HEK293 (cell line): ENCODE data around the gene SCRT2.

ENCODE experiments used
- CTCF ChIA-PET: fragments of 350-600 bp; formaldehyde crosslinking; extraction: SDS; loops from one replicate; lab custom pipeline; 2021; ENCODE audit warnings: antibody characterized with exemption; lab: Yijun Ruan, JAX
- POLR2A ChIA-PET: fragments of 300-600 bp; formaldehyde crosslinking; extraction: SDS; loops from one replicate; lab custom pipeline; 2020; ENCODE audit warnings: antibody characterized with exemption, inconsistent platforms; lab: Yijun Ruan, JAX
- H3K27ac ChIP-seq: fragments of 200-500 bp; sonication (Bioruptor generic); 2 replicates; pipeline ENCODE4 v1.5.1; 2014; ENCODE audit warnings: low read depth, low read length, control low read depth, inconsistent platforms; ENCODE audit errors: extremely low read depth
- H3K36me3 ChIP-seq, 2 experiments: fragments of 200-500 bp in 1 of 2; sonication (Bioruptor generic) in 1 of 2; 1 replicate in 1 of 2; 2 replicates in 1 of 2; pipeline ENCODE4 v1.5.1; 2014 to 2017; ENCODE audit warnings: inconsistent platforms in 2 of 2, low read length in 2 of 2; ENCODE audit not compliant: control insufficient read depth in 2 of 2, insufficient read depth in 1 of 2
- H3K4me1 ChIP-seq: fragments of 200-500 bp; sonication (Bioruptor generic); 2 replicates; pipeline ENCODE4 v1.5.1; 2014; ENCODE audit warnings: mild to moderate bottlenecking, low read length, inconsistent platforms; ENCODE audit not compliant: control insufficient read depth, insufficient read depth
- H3K4me3 ChIP-seq: 2 replicates; pipeline ENCODE4 v1.5.1; 2011; ENCODE audit warnings: low read depth, mild to moderate bottlenecking, control low read depth, low read length, moderate library complexity
- H3K9me3 ChIP-seq: fragments of 200-500 bp; sonication (Bioruptor generic); 2 replicates; pipeline ENCODE4 v1.5.1; 2014; ENCODE audit warnings: low read depth, low read length, inconsistent platforms; ENCODE audit not compliant: control insufficient read depth, insufficient read depth
- EGR2 ChIP-seq: fragments of 450-650 bp; formaldehyde crosslinking; IDR thresholded peaks from 2 replicates; pipeline ENCODE4 v1.5.1; 2016; ENCODE audit warnings: low read depth, missing biosample characterization, missing genetic modification characterization
- GLIS1 ChIP-seq: fragments of 450-650 bp; formaldehyde crosslinking; IDR thresholded peaks from 2 replicates; pipeline ENCODE4 v1.5.1; 2016; ENCODE audit warnings: missing biosample characterization, missing genetic modification characterization
- GLIS2 ChIP-seq: fragments of 450-650 bp; formaldehyde crosslinking; IDR thresholded peaks from 2 replicates; pipeline ENCODE4 v1.5.1; 2016; ENCODE audit warnings: missing biosample characterization, missing genetic modification characterization
- OSR2 ChIP-seq: fragments of 450-650 bp; formaldehyde crosslinking; IDR thresholded peaks from 2 replicates; pipeline ENCODE4 v1.5.1; 2016; ENCODE audit warnings: missing biosample characterization, missing genetic modification characterization
- YY1 ChIP-seq: fragments of 450-650 bp; formaldehyde crosslinking; IDR thresholded peaks from 2 replicates; pipeline ENCODE4 v1.5.1; 2018; ENCODE audit warnings: missing biosample characterization, missing genetic modification characterization
- ZFHX2 ChIP-seq: fragments of 450-650 bp; formaldehyde crosslinking; conservative IDR thresholded peaks from 2 replicates; pipeline ENCODE4 v1.5.1; 2016; ENCODE audit warnings: missing biosample characterization, missing genetic modification characterization
- ZIC2 ChIP-seq: fragments of 450-650 bp; formaldehyde crosslinking; IDR thresholded peaks from 2 replicates; pipeline ENCODE4 v1.5.1; 2016; ENCODE audit warnings: missing biosample characterization, missing genetic modification characterization
- ZNF112 ChIP-seq: fragments of 450-650 bp; formaldehyde crosslinking; IDR thresholded peaks from 2 replicates; pipeline ENCODE4 v1.5.0; 2017; ENCODE audit warnings: missing biosample characterization, missing genetic modification characterization
- ZNF223 ChIP-seq: fragments of 450-650 bp; formaldehyde crosslinking; IDR thresholded peaks from 2 replicates; pipeline ENCODE4 v1.5.1; 2016; ENCODE audit warnings: missing biosample characterization, missing genetic modification characterization
- ZNF266 ChIP-seq: fragments of 450-650 bp; formaldehyde crosslinking; IDR thresholded peaks from 2 replicates; pipeline ENCODE4 v1.5.1; 2016; ENCODE audit warnings: missing biosample characterization, missing genetic modification characterization, low read depth
- ZNF426 ChIP-seq: fragments of 450-650 bp; formaldehyde crosslinking; IDR thresholded peaks from 2 replicates; pipeline ENCODE4 v1.5.1; 2017; ENCODE audit warnings: missing biosample characterization, missing genetic modification characterization, mild to moderate bottlenecking, inconsistent platforms, moderate library complexity
- ZNF514 ChIP-seq: fragments of 450-650 bp; formaldehyde crosslinking; IDR thresholded peaks from 2 replicates; pipeline ENCODE4 v1.5.1; 2016; ENCODE audit warnings: missing biosample characterization, missing genetic modification characterization
- ZNF549 ChIP-seq: fragments of 450-650 bp; IDR thresholded peaks from 2 replicates; pipeline ENCODE4 v1.5.1; 2018; ENCODE audit warnings: missing biosample characterization, missing genetic modification characterization, mild to moderate bottlenecking, inconsistent platforms, moderate library complexity
- ZNF555 ChIP-seq: fragments of 450-650 bp; formaldehyde crosslinking; conservative IDR thresholded peaks from 2 replicates; pipeline ENCODE4 v1.5.1; 2017; ENCODE audit warnings: missing biosample characterization, mild to moderate bottlenecking, missing genetic modification characterization, inconsistent platforms
- ZNF596 ChIP-seq: fragments of 450-650 bp; IDR thresholded peaks from 2 replicates; pipeline ENCODE4 v1.5.0; 2018; ENCODE audit warnings: missing biosample characterization, mild to moderate bottlenecking, missing genetic modification characterization, moderate library complexity
- ZNF610 ChIP-seq: fragments of 450-650 bp; formaldehyde crosslinking; IDR thresholded peaks from 2 replicates; pipeline ENCODE4 v1.5.1; 2016; ENCODE audit warnings: missing biosample characterization, missing genetic modification characterization, borderline replicate concordance
- ZNF624 ChIP-seq: fragments of 450-650 bp; formaldehyde crosslinking; IDR thresholded peaks from 2 replicates; pipeline ENCODE4 v1.5.1; 2017; ENCODE audit warnings: missing biosample characterization, missing genetic modification characterization
- ZNF664 ChIP-seq: fragments of 450-650 bp; formaldehyde crosslinking; IDR thresholded peaks from 2 replicates; pipeline ENCODE4 v1.5.1; 2016; ENCODE audit warnings: missing biosample characterization, missing genetic modification characterization
- ZNF747 ChIP-seq: fragments of 450-650 bp; formaldehyde crosslinking; IDR thresholded peaks from 2 replicates; pipeline ENCODE4 v1.5.1; 2016; ENCODE audit warnings: missing biosample characterization, missing genetic modification characterization
- ZSCAN30 ChIP-seq: fragments of 450-650 bp; IDR thresholded peaks from 2 replicates; pipeline ENCODE4 v1.5.1; 2018; ENCODE audit warnings: missing biosample characterization, mild to moderate bottlenecking, missing genetic modification characterization, moderate library complexity
- TF ChIP-seq, protein P1 (sequence below): fragments of 450-650 bp; formaldehyde crosslinking; IDR thresholded peaks from 2 replicates; pipeline ENCODE4 v1.5.1; 2016; ENCODE audit warnings: missing biosample characterization, missing genetic modification characterization
- TF ChIP-seq, protein P2 (sequence below): fragments of 450-650 bp; formaldehyde crosslinking; IDR thresholded peaks from 2 replicates; pipeline ENCODE4 v1.5.1; 2017; ENCODE audit warnings: missing biosample characterization, missing genetic modification characterization
- TF ChIP-seq, protein P3 (sequence below): fragments of 450-650 bp; formaldehyde crosslinking; IDR thresholded peaks from 2 replicates; pipeline ENCODE4 v1.5.1; 2017; ENCODE audit warnings: missing biosample characterization, missing genetic modification characterization

Gene SCRT2

DNA sequence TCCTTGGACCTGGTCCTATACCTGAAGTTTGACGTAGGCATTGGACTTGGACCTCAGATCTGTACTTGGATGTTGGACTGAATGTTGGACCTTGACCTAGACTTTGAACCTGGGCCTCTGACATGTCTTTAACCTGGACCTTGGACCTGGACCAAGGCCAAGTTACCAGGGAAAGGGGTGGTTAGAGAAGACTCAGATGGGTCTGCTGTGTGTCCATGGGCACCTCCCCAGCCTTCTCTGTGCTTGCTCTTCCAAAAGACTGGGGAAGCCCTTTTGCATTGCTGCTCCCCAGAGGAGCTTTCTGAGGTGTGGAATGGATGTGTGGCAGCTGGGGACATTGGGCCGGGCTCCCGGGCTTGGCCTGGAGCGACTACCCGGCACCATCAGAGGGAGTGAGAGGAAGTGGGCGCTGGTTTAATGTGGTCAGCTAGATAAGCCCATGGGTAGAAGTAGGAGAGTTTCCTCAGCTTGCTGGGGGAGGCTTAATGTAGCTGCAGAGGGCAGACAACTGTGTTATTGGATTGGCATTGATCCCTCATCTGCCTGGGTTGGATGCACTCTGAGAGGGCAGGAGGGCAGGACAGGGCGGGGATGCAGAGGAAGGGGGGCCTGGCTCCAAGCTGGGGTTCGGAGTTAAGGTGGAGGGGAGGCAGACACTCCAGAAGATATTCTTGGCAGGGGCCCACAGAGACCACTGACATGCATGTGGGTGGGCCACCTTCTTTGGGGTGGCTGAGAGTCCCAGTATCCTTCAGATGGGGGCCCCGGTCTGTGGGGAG lies 4.2 kb downstream of the SCRT2 start:
- H3K36me3 ChIP-seq, result no peaks in the 10 kb centered on the region
- POLR2A ChIA-PET, result no interaction called here
- H3K4me3 ChIP-seq, result no peak overlapping the region
- CTCF ChIA-PET, result interaction anchor here (0.6 to 1.0 kb wide), 6 partner anchors 21 to 327 kb away, joined by 3 to 4 read pairs (median 3); no protein-coding TSS in a partner anchor
- peaks cover 6% of the 10 kb centered on the region for H3K4me1 ChIP-seq
- no peaks in the 10 kb centered on the region for H3K9me3 ChIP-seq
- peak; percentile 60 for TF ChIP-seq EGR2 (tag by site-specific recombination)
- no peak for TF ChIP-seq ZNF112 (tag by site-specific recombination)
- TF ChIP-seq ZFHX2 (tag by site-specific recombination), result peak; percentile 23; the same call in 1 of the 2 replicates
- no peak for TF ChIP-seq ZNF266
- TF ChIP-seq ZNF426, result no peak
- TF ChIP-seq, protein P1, sequence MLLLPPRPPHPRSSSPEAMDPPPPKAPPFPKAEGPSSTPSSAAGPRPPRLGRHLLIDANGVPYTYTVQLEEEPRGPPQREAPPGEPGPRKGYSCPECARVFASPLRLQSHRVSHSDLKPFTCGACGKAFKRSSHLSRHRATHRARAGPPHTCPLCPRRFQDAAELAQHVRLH (tag by site-specific recombination), result no peak
- no peak for TF ChIP-seq ZNF514 (tag by site-specific recombination)
- no peak for TF ChIP-seq GLIS2
- no peak overlapping the region for H3K27ac ChIP-seq

DNA sequence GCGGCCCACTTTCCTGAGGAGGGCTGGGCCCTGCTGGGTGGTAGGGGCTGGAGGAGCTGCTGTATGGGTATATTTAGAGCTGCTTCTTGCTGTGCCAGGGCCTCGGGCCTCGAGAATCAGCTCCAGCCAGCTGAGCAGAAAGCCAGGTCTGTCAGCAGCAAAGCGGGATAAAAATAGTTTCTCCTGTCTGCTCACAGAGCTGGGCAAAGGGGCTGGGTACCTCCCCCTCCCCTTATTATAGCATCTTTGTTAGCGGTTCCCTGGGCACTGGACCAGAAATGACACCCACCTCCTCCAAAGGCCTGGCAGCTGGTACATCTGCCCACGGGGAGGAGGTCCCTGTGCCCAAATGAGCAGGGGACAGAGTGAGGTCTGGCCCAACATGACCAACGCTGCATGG lies 6.0 kb downstream of the SCRT2 start:
- Histone ChIP-seq H3K4me1 (peaks cover 3% of the 10 kb centered on the region; the same call in 1 of the 2 replicates), H3K36me3 (no peaks in the 10 kb centered on the region), H3K9me3 (no peaks in the 10 kb centered on the region), H3K4me3 (no peak overlapping the region), H3K27ac (no peak overlapping the region)
- ChIA-PET CTCF (interaction anchor here (0.8 to 4.4 kb wide), 6 partner anchors 9 to 107 kb away, joined by 3 to 68 read pairs (median 6); no protein-coding TSS in a partner anchor), POLR2A (interaction anchor here (1.0 kb wide), 1 partner anchor 13 kb away, joined by 3 read pairs; no protein-coding TSS in a partner anchor)
- TF ChIP-seq ZFHX2 (tag by site-specific recombination), result peak; percentile 54
- TF ChIP-seq ZIC2 (tag by site-specific recombination), result peak; percentile 39
- TF ChIP-seq ZNF555 (tag by site-specific recombination), result no peak

DNA sequence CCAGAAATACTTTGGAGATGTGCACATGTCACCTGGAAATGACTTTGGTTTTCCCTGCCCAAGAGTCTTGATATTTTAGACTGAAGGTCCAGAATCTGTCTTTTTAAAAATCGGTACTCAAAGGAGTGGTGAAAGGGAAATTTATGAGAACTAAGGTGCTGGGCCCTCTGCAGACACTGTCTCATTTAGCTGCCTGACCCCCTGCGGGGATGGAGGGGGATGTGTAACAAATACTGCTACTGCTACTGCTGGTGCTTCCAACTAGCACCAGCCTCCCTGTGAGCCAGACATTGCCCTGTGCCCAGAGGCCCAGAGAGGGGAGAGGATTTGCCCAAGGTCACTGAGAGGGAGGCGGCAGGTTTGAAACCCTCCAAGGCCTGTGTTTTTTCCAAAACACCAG lies 7.0 kb downstream of the SCRT2 start:
- Histone ChIP-seq H3K36me3 (no peaks in the 10 kb centered on the region), H3K4me1 (peaks cover 3% of the 10 kb centered on the region; the same call in 1 of the 2 replicates), H3K27ac (no peak overlapping the region), H3K4me3 (no peak overlapping the region), H3K9me3 (no peaks in the 10 kb centered on the region)
- POLR2A ChIA-PET, result interaction anchor here (0.6 to 1.0 kb wide), 2 partner anchors 12 to 109 kb away, joined by 3 read pairs; no protein-coding TSS in a partner anchor
- CTCF ChIA-PET, result interaction anchor here (0.6 to 5.0 kb wide), 20 partner anchors 8 to 345 kb away, joined by 3 to 81 read pairs (median 8); no protein-coding TSS in a partner anchor
- TF ChIP-seq GLIS1 (tag by site-specific recombination), result peak; percentile 59
- TF ChIP-seq OSR2 (tag by site-specific recombination), result peak; percentile 62
- no peak for TF ChIP-seq ZNF624 (tag by site-specific recombination)
- peak; percentile 14; the same call in 1 of the 2 replicates for TF ChIP-seq ZIC2 (tag by site-specific recombination)

DNA sequence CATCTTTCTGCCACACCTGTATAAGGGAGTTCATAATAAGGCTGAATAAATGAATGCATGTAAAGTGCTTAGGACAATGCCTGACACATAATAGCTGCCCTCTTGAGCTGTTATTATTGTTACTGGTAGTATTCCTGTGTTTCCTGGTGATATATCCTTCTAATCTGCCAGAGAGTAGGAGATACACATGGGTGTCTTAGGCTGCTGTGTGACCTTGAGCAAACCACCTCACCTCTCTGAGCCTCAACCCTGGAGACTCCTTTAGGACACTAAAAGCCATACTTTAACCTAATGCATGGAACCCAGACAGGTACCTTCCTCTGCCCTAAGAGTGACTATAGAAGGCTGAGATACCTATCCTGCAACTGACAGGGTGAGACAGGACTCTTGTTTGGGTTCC lies 7.6 kb downstream of the SCRT2 start:
- POLR2A ChIA-PET, result interaction anchor here (0.6 kb wide), 1 partner anchor 110 kb away, joined by 3 read pairs; no protein-coding TSS in a partner anchor
- Histone ChIP-seq H3K4me1 (peaks cover 3% of the 10 kb centered on the region; the same call in 1 of the 2 replicates), H3K4me3 (no peak overlapping the region), H3K9me3 (no peaks in the 10 kb centered on the region), H3K36me3 (no peaks in the 10 kb centered on the region), H3K27ac (no peak overlapping the region)
- CTCF ChIA-PET, result interaction anchor here (0.6 to 5.0 kb wide), 27 partner anchors 10 to 413 kb away, joined by 3 to 81 read pairs (median 8); no protein-coding TSS in a partner anchor
- TF ChIP-seq ZNF610 (tag by site-specific recombination), result no peak
- TF ChIP-seq, protein P2, sequence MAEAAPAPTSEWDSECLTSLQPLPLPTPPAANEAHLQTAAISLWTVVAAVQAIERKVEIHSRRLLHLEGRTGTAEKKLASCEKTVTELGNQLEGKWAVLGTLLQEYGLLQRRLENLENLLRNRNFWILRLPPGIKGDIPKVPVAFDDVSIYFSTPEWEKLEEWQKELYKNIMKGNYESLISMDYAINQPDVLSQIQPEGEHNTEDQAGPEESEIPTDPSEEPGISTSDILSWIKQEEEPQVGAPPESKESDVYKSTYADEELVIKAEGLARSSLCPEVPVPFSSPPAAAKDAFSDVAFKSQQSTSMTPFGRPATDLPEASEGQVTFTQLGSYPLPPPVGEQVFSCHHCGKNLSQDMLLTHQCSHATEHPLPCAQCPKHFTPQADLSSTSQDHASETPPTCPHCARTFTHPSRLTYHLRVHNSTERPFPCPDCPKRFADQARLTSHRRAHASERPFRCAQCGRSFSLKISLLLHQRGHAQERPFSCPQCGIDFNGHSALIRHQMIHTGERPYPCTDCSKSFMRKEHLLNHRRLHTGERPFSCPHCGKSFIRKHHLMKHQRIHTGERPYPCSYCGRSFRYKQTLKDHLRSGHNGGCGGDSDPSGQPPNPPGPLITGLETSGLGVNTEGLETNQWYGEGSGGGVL, result no peak
- no peak for TF ChIP-seq ZNF747
- no peak for TF ChIP-seq ZSCAN30
- TF ChIP-seq ZNF223 (tag by site-specific recombination), result no peak
- no peak for TF ChIP-seq ZNF596 (tag by site-specific recombination)
- TF ChIP-seq ZNF664 (tag by site-specific recombination), result no peak
- no peak for TF ChIP-seq YY1
- TF ChIP-seq ZNF549 (tag by site-specific recombination), result no peak
- TF ChIP-seq, protein P3, sequence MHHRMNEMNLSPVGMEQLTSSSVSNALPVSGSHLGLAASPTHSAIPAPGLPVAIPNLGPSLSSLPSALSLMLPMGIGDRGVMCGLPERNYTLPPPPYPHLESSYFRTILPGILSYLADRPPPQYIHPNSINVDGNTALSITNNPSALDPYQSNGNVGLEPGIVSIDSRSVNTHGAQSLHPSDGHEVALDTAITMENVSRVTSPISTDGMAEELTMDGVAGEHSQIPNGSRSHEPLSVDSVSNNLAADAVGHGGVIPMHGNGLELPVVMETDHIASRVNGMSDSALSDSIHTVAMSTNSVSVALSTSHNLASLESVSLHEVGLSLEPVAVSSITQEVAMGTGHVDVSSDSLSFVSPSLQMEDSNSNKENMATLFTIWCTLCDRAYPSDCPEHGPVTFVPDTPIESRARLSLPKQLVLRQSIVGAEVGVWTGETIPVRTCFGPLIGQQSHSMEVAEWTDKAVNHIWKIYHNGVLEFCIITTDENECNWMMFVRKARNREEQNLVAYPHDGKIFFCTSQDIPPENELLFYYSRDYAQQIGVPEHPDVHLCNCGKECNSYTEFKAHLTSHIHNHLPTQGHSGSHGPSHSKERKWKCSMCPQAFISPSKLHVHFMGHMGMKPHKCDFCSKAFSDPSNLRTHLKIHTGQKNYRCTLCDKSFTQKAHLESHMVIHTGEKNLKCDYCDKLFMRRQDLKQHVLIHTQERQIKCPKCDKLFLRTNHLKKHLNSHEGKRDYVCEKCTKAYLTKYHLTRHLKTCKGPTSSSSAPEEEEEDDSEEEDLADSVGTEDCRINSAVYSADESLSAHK (tag by site-specific recombination), result no peak
